ENCODE measurements around the gene SPDYE16.
"Not testable (repeated sequence)": the region's sequence is repeated elsewhere in the genome, so short reads cannot be mapped to it uniquely, and the experiment has no call there.

Gene SPDYE16

DNA sequence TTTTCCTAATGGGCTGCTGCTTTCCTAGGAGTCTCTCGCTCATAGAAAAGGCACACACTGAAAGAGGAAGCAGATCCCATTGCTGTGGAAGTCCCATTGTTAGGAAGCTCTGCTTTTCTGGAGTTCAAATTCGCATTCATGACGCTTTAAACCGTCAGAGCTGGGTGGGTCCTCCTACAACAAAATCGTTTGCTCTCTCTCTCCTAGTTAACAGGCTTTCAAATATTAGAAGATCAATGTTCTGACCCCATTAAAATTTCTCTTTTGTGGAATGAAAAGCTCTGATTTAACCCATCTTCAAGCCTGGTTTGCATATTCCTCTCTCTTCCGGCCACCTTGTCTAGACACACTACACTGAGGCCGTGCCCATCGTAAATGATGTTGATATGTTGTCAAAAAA is at the start of gene SPDYE16:
SPDYE16 (minus strand) TSS at position 101 of the 400 bp plus-strand sequence. CDS start 1,838 bp downstream, outside the sequence.
- not testable (repeated sequence) for DNase-seq

- DNase-seq, result not testable (repeated sequence)
These were observed 49.6 kb upstream of the SPDYE16 start for GRCh38 chr7:76592694-76593093.

- DNase-seq, result not testable (repeated sequence)
These were observed 48.7 kb upstream of the SPDYE16 start for GRCh38 chr7:76591602-76592304.

DNA sequence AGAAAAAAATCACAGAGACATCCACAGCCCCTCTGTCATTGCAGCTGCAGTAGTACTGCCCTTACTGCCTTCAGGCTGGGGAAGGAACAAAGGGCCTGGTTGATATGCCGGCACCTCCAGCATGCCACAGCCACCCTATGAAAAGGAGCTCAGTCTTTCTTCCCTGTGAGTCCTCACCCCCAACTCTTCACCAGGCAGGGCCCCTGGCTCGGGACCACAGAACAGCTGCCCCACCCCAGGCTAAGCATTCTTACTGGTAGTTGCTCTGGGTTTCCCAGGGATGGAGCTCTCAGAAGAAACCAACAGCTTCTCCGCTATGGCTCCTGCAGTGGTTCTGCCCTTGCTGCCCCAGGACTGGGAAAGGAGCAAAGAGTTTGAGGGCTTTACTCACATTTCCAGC is 47.9 kb upstream of the SPDYE16 start:
- DNase-seq, result not testable (repeated sequence)

DNA sequence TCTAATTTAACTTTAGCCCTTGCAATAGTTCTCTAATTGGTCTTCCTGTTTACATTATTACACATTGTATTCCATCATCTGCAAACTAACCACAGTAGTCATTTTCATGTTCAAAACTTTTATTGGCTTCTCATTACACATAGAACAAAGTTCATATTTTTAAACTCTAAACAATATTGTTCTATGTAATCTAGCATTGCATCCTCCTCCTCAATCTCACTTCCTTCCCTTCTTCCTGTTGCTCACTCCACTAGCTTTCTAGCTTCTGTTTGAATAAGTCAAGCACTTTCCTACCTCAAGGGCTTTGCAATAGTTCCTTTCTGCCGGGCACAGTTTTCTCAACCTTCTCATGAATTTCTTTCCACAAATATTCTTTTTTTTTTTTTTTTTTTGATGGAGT is 45.5 kb upstream of the SPDYE16 start:
- DNase-seq, result not testable (repeated sequence)

DNA sequence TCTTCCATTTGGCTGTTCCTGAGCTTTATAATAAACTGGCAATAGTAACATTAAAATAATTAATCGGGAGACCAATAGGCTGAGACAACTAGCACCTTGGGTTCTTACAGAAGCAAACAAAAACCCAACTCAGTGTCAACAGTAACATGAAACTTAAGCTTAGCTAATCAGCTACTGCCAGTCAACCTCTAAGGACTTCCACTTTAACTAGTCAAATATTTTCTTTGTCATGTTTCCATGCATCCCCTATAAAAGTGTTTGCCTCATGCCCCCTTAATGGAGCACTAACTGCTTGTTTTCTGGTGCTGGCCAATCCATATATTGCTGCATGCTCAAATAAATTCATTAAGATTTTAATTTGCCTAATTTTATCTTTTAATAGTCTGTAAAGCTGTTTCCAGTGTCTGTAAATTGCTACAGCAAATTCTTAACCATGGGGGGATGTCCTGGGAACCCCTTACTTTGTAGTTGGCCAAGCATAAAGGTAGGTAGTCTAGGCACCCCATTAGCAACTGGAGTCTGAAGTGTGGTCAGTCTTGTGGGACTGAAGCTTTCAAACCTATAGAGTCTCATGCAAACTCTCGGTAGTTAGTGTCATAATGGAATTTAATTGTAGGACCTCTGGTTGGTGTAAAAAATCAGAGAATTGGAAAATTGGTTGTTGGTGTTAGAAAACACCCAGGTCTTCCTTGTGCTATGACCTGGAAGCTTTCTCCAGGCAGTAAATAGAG is 43.7 kb upstream of the SPDYE16 start:
- not testable (repeated sequence) for DNase-seq

DNA sequence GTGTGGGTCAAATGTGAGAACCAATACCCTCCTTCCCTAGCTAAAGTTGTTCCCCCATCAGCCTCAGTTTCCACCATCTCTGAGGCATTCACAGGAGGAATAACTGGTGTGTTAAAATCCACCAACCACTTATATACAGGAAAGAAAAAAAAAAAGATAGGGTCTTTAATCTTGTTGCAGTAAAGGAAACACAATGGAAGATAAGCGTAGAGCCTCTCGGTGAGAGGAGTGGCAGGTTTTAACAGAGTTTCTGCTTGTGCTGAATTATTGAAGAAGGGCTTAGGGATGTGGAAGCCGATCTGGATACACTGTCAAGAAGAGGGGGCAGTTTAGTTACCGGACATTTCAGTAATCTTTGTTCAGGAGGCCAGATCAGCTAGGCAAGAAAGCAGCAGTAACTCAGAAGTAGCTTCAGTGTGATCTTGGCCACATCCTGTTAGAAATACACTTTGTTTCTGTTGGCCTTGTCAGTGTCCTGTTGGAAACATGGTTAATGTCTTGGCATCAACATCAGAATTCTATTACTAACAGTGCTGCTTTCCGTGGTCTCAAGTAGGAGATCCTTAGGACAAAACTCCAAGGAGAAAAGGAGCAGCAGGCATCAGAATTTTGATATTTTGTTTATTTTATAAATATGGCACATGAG is 40.7 kb upstream of the SPDYE16 start:
- DNase-seq, result not testable (repeated sequence)

- DNase-seq, result peak; percentile 22
These were observed 39.9 kb upstream of the SPDYE16 start for GRCh38 chr7:76582848-76583631.

- not testable (repeated sequence) for DNase-seq
These were observed 33.0 kb upstream of the SPDYE16 start for GRCh38 chr7:76575919-76576655.

DNA sequence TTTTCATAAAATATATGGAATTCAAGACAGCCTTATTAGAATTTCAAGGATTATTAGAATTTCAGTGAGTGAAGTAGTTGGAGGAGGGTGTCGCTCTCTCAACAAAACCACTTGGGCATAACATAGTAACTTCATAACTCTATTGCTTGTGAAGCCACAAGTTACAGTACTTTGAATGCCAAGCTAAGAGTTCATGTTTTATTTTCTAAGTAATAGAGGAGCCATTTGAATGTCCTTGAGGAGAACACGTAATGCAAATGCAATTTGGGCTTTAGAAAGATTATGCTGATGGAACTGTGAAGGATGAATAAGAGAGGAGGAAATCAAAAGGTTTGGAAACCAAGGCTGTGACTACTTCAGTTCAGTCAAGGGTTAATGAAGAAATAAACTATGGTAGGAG is 32.3 kb upstream of the SPDYE16 start:
- DNase-seq, result not testable (repeated sequence)

GRCh38 chr7:76572296-76572695 is 29.2 kb upstream of the SPDYE16 start:
- DNase-seq, result not testable (repeated sequence)

DNA sequence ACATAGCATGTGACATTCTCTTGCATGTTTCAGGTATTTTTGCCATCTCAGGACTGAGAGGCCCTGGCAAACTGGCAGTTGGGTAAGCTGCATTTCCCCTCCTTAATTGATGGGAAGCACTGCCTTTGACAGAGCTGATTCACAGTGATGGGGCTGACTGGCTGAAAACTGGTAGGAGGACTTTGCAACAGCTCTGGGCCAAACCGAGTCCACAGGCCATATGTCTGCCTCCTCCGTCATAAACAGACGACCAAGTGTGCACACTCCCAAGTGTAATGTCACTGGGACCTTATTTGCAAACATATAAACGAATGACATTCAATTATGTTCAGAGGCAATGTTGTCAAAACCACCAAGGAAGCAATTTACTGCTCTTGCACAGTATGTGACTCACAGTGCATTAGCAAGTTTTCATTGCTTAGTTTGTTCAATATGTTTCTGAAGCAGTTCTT is 27.3 kb upstream of the SPDYE16 start:
- not testable (repeated sequence) for DNase-seq

DNA sequence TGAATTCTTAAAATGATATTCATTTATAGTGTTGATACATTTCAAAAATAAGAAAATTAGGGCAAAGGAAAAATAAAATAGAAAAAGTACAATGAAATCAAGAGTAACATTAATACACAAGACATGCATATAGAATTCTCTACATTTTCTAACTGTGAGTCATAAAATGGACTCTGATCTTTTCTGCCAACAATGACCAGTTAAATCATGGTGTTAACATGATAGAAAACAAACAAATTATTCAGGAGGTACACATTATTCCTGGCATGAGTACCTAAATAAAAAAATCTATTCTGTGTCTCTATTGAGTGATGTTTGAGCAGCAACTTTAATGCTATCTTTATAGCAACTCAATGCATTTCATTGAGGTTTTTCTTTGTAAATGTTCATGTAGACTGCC is 25.6 kb upstream of the SPDYE16 start:
- not testable (repeated sequence) for DNase-seq

DNA sequence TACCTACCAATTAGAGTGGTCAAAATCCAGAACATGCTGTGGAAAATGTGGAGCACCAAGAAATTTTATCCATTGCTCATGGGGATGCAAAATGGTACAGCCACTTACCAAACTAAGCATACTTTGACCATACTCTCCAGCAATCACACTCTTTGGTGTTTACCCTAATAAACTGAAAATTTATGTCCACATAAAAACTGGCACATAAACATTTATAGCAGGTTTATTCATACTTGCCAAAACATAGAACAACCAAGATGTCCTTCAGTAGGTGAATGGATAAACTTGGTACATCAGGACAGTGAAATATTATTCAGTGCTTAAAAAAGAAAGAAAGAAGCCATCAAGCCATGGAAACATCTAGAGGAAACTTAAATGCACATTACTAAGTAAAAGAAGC is 24.7 kb upstream of the SPDYE16 start:
- DNase-seq, result not testable (repeated sequence)

DNA sequence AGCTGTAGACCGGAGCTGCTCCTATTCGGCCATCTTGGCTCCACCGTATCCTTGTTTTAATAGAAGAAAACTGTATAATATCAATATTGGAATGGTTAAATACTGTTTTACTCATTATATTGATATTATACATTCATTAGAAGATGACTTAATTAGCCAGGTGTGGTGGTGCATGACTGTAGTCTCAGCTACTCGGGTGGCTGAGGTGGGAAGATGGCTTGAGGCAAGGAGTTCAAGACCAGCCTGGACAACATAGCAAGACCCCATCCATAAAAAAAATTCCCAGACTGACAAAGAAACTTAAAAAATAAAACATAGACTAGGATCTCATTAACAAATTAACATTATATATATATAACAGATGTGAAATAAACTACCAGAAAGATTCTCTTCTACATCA is 24.2 kb upstream of the SPDYE16 start:
- DNase-seq, result not testable (repeated sequence)

- not testable (repeated sequence) for DNase-seq
These were observed 21.9 kb upstream of the SPDYE16 start for GRCh38 chr7:76565001-76565400.

DNA sequence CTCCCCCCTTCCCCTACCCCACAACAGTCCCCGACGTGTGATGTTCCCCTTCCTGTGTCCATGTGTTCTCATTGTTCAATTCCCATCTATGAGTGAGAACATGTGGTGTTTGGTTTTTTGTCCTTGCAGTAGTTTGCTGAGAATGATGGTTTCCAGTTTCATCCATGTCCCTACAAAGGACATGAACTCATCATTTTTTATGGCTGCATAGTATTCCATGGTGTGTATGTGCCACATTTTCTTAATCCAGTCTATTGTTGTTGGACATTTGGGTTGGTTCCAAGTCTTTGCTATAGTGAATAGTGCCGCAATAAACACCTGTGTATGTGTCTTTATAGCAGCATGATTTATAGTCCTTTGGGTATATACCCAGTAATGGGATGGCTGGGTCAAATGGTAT is 18.2 kb upstream of the SPDYE16 start:
- DNase-seq, result not testable (repeated sequence)

DNA sequence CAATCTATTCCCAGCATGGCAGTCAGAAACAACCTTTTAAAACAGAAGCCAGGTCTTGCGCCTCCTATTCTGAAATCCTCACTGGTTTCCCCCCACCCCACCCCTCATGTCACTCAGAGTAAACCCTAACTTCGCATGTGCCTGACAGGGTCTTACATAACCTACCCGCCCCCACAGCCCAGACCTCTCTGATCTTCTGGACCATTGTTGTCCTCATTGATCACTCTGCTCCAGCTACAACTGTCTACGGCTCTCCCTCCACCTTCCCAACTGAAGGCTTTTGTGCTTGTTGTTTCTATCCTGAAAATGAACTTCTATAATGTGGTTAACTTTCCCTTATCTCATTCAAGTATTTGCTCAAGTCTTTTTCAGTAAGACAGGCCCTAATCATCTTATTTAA is 17.1 kb upstream of the SPDYE16 start:
- not testable (repeated sequence) for DNase-seq

DNA sequence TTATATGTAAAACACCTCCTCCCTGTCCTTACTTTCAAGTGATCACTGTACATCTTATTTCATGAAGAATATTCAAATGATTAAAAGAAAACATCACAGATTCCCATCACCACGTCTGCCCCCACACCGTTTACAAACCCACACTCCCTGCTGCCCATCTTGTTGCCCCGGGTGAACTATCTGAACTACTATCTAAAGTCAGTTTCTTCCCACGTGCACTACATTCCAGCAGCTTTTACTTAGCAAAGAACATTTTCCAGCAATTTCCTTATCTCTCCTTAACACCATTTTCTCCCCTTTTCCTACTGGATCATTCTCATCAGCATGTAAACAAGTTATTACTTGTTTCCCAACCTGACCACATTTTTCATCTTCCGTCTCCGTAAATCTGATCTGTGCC is 16.6 kb upstream of the SPDYE16 start:
- DNase-seq, result not testable (repeated sequence)

- not testable (repeated sequence) for DNase-seq
These were observed 8.9 kb upstream of the SPDYE16 start for GRCh38 chr7:76551992-76552391.

- not testable (repeated sequence) for DNase-seq
These were observed 6.8 kb upstream of the SPDYE16 start for GRCh38 chr7:76549855-76550248.
